HG02885 (cell line): ENCODE data around the gene OOSP3.
"Not testable (repeated sequence)": the region's sequence is repeated elsewhere in the genome, so short reads cannot be mapped to it uniquely, and the experiment has no call there.

Source experiments
- ATAC-seq: cut with Tn5 transposase; IDR thresholded peaks from one replicate; pipeline ENCODE4 v1.9.1; 2021; ENCODE audit warnings: mild to moderate bottlenecking; ENCODE audit not compliant: unreplicated experiment, poor library complexity

Gene OOSP3

DNA sequence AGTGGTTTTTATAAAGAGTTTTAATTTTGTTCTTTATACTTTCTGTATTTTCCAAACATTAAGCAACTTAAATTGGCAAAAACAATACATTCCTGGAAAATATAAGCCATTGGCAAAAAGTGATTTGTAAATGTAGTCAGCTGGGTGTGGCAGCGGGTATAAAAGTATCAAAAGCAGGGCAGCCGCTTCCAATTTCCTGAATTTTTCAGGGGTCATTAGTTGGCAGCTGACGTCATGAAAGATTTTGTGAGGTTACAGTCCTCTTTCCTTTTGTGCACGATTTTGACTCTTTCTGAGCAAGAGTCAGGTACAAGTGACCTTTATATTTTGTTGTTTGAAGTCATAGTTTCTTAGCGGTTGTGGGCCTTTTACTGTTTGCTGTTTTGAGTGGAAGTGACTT is at the start of gene OOSP3:
OOSP3 (plus strand) TSS at position 208 of the 400 bp plus-strand sequence; CDS start at position 235, 27 bp downstream.
- no peak for ATAC-seq

DNA sequence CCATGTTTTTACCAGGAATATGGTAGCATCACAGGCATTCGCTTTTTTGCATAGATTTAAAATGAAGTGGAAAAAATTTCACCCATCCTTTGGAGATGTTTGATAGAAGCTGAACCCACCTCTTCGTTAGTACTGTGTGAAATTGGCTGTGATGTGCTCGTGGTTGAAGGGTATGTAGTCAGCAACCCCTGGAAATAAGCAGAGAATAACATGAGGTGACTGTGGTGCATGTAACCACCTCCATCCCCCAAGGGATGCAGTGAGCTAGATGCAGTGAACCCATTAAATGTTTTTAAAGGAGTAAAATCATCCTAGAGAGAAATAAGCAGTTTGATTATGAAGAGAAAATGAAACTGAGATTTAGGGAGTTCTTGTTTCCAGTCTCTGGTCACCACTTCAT is 49.2 kb upstream of the OOSP3 start:
- no peak for ATAC-seq

DNA sequence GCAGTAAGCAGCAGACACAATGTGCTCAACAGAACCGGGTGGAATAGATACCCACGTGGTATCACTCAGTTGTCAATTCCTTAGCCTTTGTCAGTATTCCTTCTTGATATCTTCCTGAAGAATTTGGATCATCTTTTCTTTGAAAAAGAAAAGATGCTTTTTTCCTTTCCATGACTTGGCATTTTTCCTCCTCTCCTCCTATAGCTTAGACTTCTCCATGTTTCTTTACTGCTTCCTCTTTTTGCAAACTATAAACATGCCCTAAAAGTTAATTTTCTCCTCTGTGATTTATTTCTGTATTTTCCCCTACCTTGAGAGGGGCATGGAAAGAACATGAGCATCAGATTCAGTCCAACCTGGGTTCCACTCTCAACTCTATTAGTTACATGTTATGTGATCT is 45.0 kb upstream of the OOSP3 start:
- ATAC-seq = no peak

DNA sequence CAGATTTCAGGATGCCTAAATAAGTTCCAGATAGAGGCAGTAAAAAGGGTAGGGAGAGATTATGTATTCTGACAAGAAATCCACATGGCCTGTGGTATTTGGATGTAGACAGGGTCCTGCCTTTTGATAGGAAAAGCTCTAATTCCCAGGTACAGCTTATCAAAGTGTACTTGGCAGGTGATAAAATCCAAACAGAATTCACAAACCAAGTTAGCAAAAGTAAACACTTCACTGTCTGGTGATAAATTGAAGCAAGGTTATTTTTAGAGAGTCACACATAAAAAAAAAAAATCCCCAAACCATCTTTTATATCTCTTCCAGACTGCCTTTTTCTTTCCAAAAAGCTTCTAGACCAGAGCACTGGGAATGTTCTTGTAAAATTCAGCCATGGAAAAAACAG is 39.0 kb upstream of the OOSP3 start:
- ATAC-seq = no peak

DNA sequence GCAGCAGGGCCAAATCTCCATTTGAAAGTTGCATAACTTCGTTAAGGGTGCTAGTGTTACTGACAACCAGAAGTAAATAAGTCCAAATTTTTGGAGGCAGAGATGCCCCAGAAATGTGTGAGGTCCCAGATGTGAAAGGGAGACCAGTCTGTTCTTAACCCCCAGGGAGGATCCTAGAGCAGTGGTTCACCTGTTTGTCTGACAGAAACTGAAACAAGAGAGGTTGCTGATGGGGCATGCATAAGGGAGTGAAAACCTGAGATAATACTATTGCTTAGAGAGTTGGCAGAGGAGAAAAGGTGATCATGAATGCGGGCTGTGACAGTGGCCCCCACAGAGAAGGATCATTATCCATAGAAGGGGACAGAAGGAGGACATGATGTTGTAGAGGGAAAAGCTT is 37.1 kb upstream of the OOSP3 start:
- ATAC-seq = no peak

DNA sequence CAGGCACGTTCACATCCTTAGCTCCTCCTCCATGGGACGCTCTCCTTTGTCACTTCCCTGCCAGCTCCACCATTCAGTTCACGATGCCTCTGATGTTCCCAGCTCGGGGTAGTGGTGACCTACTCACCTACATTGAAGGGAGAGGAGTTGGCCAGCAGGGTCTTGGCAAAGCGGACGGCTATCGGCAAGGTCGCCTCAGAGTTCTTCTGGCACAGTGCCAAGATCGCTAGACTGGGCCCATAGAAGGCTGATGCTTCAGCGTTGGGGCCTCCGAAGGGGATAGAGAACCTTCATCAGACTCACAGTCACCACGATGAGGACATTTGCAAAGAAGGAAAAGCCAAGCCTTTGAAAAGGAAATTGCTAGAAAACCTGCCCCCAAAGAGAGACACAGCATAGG is 36.3 kb upstream of the OOSP3 start:
- no peak for ATAC-seq

DNA sequence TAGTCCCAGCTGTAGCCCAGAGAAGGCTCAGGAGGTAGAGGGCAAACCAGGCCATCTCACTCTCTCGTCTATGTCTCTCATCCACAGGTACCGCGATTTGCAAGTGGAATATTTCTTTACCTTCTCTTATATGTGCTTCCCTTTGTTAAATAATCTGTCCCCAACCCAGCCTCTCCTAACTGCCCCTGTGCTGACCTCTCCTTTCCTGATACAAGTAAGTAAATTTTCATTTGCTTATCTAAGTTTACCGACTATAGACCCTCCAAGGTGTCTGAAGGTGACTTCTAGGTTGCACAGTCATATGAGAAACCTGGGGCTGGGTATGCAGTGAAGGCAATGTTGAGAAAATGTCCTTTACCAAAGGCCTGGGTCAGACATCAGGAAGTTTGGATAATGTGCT is 33.2 kb upstream of the OOSP3 start, which contains the start of gene CBLIF:
CBLIF (minus strand) TSS at position 101 of the 400 bp plus-strand sequence; CDS start at position 55, 46 bp downstream.
- no peak for ATAC-seq

- ATAC-seq = no peak
These were observed 32.0 kb upstream of the OOSP3 start for GRCh38 chr11:59846556-59846955.

- no peak for ATAC-seq
These were observed 31.0 kb upstream of the OOSP3 start for GRCh38 chr11:59847626-59848025.

DNA sequence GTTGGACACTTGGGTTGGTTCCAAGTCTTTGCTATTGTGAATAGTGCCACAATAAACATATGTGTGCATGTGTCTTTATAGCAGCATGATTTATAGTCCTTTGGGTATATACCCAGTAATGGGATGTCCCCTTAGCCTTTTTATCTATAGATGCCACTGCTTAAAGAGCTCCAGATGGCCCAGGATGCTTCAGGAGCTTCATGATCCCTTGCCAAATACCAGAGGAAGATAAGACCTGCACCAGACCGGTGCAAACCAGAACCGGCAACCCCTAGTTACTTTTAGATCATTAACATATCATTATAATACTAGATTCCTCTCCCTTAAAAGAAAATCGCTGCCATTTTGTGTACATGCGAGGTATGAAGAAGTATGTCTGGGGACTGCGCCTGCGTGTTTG is 30.1 kb upstream of the OOSP3 start:
- ATAC-seq = not testable (repeated sequence)

DNA sequence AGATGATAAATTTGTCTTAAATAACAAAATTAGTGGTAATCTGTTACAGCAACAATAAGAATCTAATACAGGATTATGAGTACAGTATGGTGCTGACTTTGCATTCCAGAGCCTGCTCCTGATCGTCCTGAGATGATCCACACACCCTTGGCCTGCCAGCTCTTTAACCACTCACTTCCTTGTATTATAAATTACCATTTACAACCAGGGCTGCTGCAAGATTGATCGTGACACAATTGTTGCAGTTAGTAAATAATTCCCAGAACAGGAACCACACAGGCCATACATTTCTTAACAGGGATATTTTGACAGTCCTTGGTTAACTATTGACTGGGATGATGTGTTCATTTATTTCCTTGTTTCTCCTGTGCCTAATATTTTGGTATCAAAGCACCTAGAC is 29.5 kb upstream of the OOSP3 start:
- ATAC-seq = no peak

DNA sequence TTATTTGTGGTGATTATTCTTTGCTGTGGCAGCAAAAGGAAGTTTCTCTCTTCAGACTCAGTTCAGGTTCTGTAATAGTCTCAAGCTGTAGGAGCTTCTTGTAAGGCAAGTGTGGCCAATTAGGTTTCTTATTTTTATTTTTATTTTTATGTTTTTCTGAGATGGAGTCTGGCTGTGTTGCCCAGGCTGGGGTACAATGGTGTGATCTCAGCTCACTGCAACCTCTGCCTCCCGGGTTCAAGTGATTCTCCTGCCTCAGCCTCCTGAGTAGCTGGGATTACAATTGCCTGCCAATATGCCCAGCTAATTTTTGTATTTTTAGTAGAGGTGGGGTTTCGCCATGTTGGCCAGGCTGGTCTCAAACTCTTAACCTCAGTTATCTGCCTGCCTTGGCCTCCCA is 29.0 kb upstream of the OOSP3 start:
- ATAC-seq = not testable (repeated sequence)

GRCh38 chr11:59851416-59851815 is 27.2 kb upstream of the OOSP3 start:
- ATAC-seq = not testable (repeated sequence)

- no peak for ATAC-seq
These were observed 23.7 kb upstream of the OOSP3 start for GRCh38 chr11:59854871-59855270.

GRCh38 chr11:59857439-59858434 is 20.8 kb upstream of the OOSP3 start:
- ATAC-seq = no peak

DNA sequence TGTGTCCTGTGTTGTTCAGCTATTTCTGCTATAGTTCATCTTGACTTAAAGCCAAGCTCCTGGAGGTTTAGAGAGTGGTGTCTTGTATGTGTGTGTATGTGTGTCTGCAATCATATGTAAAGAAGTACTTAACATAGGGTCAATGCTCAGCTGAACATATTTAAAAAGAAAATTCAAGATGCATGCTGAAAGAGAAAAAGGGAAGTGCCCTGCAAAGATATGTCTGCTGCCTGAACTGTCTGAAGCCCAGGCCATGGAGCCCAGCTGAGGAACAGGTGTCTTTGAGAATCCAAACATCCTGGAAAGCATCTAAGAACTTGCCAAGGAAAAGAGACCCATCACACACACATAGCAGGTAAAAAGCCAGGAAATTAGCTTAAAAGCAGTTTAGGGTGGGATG is 18.9 kb upstream of the OOSP3 start:
- no peak for ATAC-seq

DNA sequence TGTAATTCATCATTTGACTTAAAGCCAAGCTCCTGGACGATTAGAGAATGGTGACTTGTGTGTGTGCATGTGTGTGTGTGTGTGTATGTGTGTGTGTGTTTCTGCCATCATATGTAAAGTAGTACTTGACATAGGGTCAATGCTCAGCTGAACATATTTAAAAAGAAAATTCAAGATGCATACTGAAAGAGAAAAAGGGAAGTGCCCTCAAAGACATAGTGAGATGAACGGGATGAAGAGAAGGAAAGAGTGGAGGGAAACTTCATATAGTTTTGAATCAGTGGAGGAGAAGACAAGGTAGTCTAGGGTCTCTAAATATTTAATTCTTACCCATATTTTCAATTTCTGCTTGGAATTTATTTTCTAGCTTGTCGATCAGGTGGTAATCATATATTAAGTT is 16.3 kb upstream of the OOSP3 start:
- ATAC-seq = no peak

DNA sequence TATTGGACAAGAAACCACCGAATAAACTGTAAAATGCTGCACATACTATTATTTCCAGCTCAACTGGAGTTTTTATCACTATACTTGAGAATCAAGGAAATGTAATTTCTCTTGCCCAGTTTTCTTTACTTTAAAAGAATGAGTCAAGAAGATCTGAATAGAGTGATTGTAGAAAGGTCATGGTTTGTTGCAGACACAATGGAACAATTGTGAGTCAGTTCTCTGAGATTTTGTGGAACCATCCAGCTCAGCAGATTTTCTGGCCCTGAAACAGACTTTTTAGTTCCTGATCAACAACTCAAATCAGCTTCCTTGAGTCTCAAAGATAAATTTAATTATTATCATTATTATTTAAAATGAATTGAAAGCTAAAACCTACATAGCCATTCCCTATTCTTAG is 13.6 kb upstream of the OOSP3 start:
- ATAC-seq = no peak

DNA sequence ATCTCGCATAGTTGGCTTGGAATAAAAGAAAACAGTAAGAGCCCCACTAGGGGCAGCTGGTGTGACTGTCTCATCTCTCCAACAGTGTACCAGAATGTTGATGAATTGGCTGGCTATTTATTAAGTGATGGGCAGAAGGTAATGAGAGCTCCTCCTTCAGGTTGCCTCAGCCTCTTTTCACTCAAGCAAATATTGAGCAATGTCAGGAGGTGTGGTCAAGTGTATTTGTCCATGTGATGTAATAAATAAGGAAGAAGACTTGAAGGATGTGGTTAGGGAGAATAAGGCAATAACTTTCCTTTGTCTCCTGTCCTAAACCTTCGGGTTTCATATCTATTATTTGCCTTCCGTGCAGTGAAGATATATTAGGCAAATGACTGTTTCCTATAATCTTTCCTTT is 12.2 kb upstream of the OOSP3 start, which contains the start of gene TCN1:
TCN1 (minus strand) TSS at position 91 of the 400 bp plus-strand sequence; CDS start at position 74, 17 bp downstream.
- no peak for ATAC-seq

- ATAC-seq = no peak
These were observed 11.7 kb upstream of the OOSP3 start for GRCh38 chr11:59866836-59867235.

DNA sequence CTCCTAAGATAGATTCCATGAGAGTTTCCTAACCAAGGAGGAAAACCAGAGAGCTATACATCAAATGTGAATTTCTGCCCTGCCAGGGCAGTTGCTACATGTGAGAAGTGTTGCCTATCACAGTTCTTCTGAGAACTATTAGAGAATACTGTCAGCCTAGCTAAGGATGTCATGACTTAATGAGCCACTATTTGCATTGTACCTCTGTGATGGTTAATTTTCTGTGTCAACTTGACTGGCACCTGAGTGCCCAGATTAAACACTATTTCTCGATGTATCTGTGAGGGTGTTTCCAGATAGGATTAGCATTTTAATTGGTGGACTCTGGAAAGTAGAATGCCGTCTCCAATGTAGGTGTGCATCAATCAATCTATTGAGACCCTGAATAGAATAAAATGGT is 10.6 kb upstream of the OOSP3 start:
- ATAC-seq = no peak

- no peak for ATAC-seq
These were observed 6.5 kb upstream of the OOSP3 start for GRCh38 chr11:59872076-59872475.
